AG09319 (cell line): ENCODE measurements around the gene TYMS.

Experiments
- DNase-seq: peaks from one replicate; pipeline ENCODE4 v3.0.0-alpha.2; 2010; ENCODE audit warnings: low read depth; ENCODE audit errors: extremely low read depth
- TF ChIP-seq, protein P1 (sequence below): IDR thresholded peaks from 2 replicates; pipeline ENCODE4 v1.5.1; 2011; ENCODE audit warnings: low read depth, mild to moderate bottlenecking, inconsistent platforms, low read length, moderate library complexity

Gene TYMS

DNA sequence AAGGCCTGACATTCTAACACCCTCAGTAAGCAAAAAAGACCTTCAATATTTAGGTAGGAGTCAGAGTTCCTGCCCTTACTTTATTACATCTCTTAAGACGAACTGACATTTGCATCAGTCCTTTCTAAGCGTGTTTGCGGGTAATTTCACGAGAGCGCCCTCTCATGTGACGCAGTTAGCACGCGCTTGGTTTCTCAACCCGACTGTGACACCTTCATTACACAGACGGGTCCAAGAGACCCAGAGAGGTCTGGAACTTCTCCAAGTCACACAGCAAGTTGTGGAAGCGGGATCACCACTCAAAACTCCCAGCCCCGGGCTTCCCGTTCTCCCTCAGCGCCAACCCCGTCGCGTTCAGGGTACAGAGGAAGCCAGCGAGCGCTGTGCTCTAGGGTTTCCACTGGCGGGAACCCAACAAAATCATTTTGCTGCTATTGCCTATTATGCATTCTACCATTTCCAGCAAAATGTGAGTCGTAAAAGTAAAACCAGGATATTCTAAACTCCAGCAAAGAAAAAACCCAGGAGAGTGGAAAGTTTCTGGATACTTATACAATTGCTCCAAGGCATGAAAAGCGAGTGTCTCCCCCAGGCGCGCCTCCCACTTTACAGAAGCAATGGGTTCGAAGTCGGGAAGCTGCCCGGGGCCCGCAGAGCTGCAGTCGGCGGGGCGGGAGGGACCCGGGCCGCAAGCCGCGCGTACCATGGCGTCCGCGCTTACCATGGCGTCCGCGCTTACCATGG, 54.4 kb downstream of the TYMS start:
- TF ChIP-seq, protein P1, sequence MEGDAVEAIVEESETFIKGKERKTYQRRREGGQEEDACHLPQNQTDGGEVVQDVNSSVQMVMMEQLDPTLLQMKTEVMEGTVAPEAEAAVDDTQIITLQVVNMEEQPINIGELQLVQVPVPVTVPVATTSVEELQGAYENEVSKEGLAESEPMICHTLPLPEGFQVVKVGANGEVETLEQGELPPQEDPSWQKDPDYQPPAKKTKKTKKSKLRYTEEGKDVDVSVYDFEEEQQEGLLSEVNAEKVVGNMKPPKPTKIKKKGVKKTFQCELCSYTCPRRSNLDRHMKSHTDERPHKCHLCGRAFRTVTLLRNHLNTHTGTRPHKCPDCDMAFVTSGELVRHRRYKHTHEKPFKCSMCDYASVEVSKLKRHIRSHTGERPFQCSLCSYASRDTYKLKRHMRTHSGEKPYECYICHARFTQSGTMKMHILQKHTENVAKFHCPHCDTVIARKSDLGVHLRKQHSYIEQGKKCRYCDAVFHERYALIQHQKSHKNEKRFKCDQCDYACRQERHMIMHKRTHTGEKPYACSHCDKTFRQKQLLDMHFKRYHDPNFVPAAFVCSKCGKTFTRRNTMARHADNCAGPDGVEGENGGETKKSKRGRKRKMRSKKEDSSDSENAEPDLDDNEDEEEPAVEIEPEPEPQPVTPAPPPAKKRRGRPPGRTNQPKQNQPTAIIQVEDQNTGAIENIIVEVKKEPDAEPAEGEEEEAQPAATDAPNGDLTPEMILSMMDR, result no peak; the same call in 1 of the 2 replicates
- peak; percentile 64 for DNase-seq

DNA sequence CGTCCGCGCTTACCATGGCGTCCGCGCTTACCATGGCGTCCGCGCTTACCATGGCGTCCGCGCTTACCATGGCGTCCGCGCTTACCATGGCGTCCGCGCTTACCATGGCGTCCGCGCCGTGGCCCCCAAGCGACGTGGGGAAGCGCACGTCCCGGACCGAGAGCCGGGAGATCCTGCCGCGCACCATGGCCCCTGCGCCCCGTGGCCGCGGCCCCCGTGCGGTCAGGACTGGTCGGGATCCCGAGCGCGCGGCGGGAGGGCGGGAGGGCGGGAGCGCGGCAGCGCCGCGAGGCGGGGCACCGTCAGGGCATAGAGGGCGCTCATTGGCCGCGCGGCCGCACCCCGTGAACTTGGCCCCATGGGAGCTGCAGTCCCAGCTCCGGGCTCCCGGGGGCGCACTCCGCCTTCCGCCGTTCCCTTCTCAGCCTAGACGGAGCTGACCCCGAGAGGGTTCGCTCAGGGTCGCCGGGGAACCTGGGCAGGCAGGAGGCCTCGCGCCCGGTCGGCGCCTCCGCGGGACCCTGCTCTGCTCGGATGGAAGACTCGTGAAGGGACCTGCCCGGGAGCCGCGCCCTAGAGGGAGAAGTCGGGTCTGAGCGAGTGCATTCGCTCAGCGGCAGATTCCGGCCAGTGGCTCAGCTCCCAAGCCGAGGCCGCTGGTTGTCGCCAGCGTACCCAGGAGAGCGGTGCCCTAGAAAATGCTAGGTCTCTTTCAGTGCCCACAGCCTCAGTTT, 55.1 kb downstream of the TYMS start, which contains the start of gene ENOSF1:
Gene ENOSF1 (minus strand): TSS at position 230 of the 734 bp plus-strand sequence. CDS start 43 bp downstream, at position 187.
- DNase-seq, result peak; percentile 43
- TF ChIP-seq, protein P1, result peak; percentile 69

DNA sequence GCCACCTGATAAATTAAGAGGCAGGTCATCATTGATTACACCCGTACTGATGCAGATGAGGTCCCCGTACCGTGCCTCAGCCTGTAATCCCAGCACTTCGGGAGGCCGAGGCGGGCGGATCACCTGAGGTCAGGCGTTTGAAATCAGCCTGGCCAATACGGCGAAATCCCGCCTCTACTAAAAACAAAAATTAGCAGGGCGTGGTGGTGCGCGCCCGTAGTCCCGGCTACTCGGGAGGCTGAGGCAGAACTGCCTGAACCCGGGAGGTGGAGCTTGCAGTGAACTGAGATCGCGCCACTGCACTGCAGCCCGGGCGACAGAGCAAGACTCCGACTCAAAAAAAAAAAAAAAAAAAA, 55.7 kb downstream of the TYMS start:
- TF ChIP-seq, protein P1, result no peak

DNA sequence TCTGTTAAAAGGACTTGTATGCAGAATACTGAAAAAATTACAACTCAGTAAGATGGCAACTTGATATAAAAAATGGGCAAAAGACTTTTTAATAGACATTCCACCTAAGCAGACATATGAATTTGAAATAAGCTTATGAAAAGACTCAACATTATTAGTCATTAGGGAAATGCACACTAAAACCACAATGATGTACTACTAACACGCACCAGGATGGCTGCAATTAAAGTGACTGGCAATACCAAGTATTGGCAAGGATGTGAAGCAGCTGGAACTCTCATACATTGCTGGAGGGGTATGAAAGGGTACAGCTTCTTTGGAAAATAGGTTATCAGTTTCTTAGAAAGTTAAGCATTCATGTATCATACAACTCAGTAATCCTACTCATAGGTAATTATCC, 58.2 kb downstream of the TYMS start:
- peak; percentile 49 for DNase-seq
- TF ChIP-seq, protein P1, result no peak

More for the DNA sequence above, 55.7 kb downstream of the TYMS start:
- no peak for DNase-seq

DNA sequence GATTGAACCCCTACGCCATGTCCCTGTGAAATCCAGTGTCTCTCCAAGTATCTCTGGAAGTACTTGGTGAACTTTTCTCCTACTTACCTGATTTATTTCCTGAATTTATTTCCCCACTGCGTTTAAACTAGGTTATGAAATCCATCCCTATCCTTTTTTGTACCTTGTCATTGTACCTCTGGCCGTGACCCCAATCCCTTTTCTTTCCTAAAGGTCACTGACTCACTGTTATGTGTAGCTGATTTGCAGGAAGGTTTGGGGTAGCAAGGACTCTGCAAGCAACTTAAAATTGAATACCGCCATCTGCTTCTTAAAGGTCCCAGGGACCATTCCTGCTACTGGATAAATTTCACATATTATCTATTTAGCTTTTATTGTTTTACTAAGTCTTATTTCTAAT, 59.5 kb downstream of the TYMS start:
- TF ChIP-seq, protein P1, result no peak
- DNase-seq, result no peak
